Stimulated activated naive CD8-positive, alpha-beta T cell treated with anti-CD3 and anti-CD28 coated beads, Interleukin-15, Interleukin-2, amounts not matched to agents 100 ng/mL and 50 ng/mL, for 24 hours (primary cell): ENCODE results near the gene CXCR2.
"Not testable (repeated sequence)": the region's sequence is repeated elsewhere in the genome, so short reads cannot be mapped to it uniquely, and the experiment has no call there.

ENCODE experiments used
- H3K27ac Mint-ChIP-seq: one replicate; pipeline ENCODE4 v1.8.0; 2021; ENCODE audit warnings: mild to moderate bottlenecking, mixed read lengths
- H3K27me3 Mint-ChIP-seq: one replicate; pipeline ENCODE4 v1.8.0; 2021; ENCODE audit warnings: mixed read lengths
- H3K36me3 Mint-ChIP-seq: one replicate; pipeline ENCODE4 v1.8.0; 2021; ENCODE audit warnings: low read depth, mixed read lengths
- H3K4me1 Mint-ChIP-seq: one replicate; pipeline ENCODE4 v1.8.0; 2021; ENCODE audit warnings: low read depth, mixed read lengths
- H3K4me3 Mint-ChIP-seq: one replicate; pipeline ENCODE4 v1.8.0; 2021; ENCODE audit warnings: mild to moderate bottlenecking, mixed read lengths
- H3K9me3 Mint-ChIP-seq: one replicate; pipeline ENCODE4 v1.8.0; 2021; ENCODE audit warnings: mixed read lengths

CXCR2 gene

DNA sequence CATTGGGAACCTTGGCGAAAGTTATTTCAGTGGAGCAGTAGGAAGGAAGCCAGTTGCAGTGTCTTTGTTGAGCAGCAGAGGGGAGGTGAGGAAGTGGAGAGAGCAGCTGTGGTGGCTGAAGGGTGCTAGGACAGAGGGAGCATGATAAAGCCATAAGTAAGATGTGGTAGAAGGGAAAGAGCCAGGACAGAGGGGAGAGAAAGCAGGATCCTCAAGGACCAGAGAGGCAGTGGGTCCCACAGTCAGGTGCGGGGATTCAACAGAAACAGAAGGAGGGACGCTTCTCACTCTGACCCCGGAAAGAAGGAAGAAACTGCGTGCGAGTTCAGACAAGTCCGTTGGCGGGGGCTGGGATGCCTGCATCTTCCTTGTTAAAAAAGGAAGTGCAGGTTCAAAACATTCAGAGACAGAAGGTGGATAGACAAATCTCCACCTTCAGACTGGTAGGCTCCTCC is at the start of gene CXCR2:
TSS of gene CXCR2 (plus strand) at position 403 of the 455 bp plus-strand sequence. CDS start 8,774 bp downstream, outside the sequence.
- H3K4me3 Mint-ChIP-seq = no peak within 1 kb of the TSS
- H3K27ac Mint-ChIP-seq = no peak within 1 kb of the TSS
- H3K27me3 Mint-ChIP-seq = peaks cover 5% of the 10 kb centered on the region
- H3K36me3 Mint-ChIP-seq = no peaks in the 10 kb centered on the region
- H3K9me3 Mint-ChIP-seq = peaks cover 13% of the 10 kb centered on the region
- peaks cover 4% of the 10 kb centered on the region for H3K4me1 Mint-ChIP-seq

DNA sequence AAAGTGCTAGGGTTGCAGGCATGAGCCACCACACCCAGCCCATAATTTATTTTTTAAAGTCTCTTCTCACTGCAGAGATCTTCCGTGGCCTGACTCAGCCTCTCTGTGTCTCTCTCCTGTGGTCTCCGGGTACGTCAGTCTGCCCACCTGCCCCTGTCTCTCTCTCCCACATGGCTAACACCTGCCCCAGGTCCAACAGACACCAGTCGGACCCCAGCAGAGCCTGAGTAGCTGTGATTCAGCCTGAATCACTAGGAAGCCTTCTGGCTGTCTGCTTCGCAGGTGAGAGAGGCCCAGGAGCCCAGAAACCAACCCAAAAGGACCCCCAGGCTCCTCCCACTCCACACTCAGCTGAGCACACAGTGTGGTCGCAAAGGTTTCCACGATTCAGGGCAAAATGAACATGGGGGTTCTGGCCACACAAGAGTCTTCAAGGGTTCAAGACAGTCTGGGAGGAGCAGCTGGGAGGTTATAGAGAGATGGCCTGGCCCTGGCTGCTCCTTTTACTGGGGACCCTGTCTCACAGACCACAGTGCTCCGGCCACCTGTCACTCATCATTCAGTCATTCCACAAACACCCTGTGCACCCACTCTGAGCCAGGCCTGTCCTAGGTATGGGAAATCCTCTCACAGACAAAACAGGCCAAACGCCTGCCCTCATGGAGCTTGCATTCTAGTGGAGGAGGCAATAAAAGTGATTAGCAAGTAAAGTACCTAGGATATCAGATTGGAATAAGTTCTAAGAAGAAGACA is 48.2 kb upstream of the CXCR2 start:
- peaks cover 1% of the 10 kb centered on the region for H3K27me3 Mint-ChIP-seq
- H3K9me3 Mint-ChIP-seq = no peaks in the 10 kb centered on the region
- no peaks in the 10 kb centered on the region for H3K4me1 Mint-ChIP-seq
- no peak overlapping the region for H3K27ac Mint-ChIP-seq
- no peaks in the 10 kb centered on the region for H3K36me3 Mint-ChIP-seq
- no peak overlapping the region for H3K4me3 Mint-ChIP-seq

DNA sequence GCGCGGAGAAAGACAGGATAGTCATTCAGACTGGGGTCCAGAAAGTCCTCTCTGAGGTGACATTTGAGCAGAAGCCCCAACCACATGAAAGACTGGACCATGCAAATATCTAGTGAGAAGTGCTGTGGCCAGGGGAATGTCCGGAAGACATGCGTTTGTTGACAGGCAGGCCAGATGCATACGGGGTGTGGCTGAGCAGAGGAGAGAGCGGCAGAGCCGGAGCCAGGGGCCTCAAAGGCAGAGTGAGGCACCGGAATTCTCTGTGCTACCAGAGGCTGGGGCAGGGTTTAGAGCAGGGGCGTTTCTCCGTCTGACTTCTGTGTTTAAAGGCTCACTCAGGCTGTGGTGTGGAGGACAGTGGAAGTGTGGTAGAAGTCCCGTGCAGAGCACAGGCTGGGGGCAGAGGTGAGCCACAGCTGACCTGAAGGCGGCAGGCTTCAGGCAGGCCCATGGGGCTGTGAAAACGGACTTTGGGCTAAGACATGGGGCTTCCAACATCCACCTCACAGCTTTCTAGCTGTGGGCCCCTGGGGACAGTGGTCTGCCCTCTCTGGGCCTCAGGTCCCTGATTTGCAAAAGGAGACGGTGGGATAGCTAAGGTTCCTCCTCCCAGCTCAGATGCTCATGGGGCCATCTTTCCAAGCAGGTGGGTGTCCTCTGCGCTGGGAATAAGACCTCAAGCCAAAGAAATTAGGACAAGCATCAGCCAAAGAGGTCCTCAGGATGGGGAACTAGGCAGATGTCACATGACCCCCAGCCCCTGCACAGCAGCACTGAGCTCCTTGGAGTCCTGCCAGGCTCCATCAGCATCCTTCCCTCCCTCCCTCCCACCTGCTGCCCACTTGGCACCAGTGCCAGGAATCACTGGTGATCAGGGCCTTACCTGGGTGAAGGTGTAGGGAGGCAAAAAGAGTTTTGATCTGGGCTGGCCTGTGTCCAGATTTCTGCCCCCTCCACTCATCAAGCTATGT is 45.6 kb upstream of the CXCR2 start:
- Mint-ChIP-seq H3K4me3 (no peak overlapping the region), H3K27me3 (peaks cover 11% of the 10 kb centered on the region), H3K4me1 (no peaks in the 10 kb centered on the region), H3K9me3 (peaks cover 2% of the 10 kb centered on the region), H3K36me3 (no peaks in the 10 kb centered on the region), H3K27ac (no peak overlapping the region)

DNA sequence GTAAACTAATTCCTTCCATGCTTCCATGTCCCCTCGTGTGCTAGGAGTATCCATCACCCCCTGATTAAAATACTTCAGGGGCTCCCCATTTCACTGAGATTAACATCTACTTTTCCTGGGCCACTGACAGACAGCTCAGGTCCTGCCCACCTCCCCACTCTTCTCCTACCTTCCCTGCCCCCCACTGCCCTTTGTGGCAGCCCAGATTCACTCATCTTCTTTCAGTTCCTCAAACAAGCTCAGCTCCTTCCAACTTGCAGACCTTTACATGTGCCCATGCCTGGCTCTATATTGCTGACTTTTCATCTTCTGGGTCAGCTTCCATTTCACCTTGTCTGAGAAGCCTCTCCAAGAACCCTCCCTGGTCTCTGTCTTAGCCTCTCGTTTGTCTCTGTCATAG is 44.8 kb upstream of the CXCR2 start:
- peaks cover 11% of the 10 kb centered on the region for H3K9me3 Mint-ChIP-seq

DNA sequence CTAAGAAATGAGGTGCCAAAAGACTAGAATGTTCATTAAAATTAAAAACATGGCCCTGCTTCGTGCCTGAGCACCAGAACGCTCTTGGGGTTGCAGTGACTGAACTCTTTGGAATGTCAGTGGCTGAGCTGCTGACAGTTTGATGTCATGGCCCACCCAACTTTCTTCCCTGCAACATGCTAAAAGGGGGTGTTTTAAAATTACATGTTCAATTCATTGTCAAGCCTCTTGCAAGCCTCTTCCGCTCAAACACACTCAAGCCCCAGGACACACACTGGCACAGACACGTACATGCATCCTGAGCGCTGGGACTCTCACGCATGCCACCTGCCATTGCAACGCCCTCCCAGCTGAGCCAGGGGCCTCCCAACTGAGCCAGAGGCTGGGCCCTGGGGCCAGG is 44.1 kb upstream of the CXCR2 start:
- Mint-ChIP-seq H3K9me3 (peaks cover 17% of the 10 kb centered on the region), H3K27ac (no peak overlapping the region), H3K36me3 (peaks cover 4% of the 10 kb centered on the region), H3K27me3 (peaks cover 17% of the 10 kb centered on the region), H3K4me3 (no peak overlapping the region), H3K4me1 (no peaks in the 10 kb centered on the region)

More for the DNA sequence above, 44.8 kb upstream of the CXCR2 start:
- H3K27me3 Mint-ChIP-seq = peaks cover 13% of the 10 kb centered on the region
- no peaks in the 10 kb centered on the region for H3K4me1 Mint-ChIP-seq
- no peaks in the 10 kb centered on the region for H3K36me3 Mint-ChIP-seq
- H3K4me3 Mint-ChIP-seq = no peak overlapping the region
- no peak overlapping the region for H3K27ac Mint-ChIP-seq

DNA sequence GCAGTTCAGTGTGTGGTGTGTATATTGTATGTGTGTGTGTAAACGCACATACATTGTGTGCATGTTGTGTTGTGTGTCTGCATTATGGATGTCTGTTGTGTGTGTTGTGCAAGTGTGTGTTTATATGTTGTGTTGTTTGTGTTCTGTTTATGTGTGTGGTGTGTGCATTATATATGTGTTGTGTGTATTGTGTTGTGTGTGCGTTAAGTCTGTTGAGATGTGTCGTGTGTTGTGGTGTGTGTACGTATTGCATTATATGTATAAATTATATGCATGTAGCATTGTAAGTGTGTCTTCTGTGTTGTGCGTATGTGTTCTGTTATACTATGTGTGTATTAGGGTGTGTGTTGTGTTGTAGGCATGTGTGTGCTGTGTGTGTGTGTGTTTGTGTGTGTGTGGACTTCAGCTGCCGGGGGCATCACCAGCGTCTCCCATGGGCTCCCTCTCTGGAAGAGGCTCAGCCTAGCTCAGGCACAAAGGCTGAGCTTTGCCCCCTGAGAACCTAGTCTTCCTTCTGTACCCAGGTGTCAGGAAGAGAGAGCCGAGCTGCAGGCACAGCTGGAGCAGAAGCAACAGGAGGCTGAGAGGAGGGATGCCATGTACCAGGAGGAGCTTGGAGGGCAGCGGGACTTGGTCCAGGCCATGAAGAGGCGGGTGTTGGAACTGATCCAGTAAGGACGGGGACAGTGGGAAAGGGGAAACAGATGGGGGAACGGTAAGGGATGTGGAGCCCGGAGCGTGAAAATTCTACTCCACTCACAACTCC is 43.1 kb upstream of the CXCR2 start:
- H3K27me3 Mint-ChIP-seq = peaks cover 17% of the 10 kb centered on the region
- no peak overlapping the region for H3K4me3 Mint-ChIP-seq
- H3K4me1 Mint-ChIP-seq = no peaks in the 10 kb centered on the region
- no peak overlapping the region for H3K27ac Mint-ChIP-seq
- H3K36me3 Mint-ChIP-seq = peaks cover 4% of the 10 kb centered on the region
- peaks cover 18% of the 10 kb centered on the region for H3K9me3 Mint-ChIP-seq

DNA sequence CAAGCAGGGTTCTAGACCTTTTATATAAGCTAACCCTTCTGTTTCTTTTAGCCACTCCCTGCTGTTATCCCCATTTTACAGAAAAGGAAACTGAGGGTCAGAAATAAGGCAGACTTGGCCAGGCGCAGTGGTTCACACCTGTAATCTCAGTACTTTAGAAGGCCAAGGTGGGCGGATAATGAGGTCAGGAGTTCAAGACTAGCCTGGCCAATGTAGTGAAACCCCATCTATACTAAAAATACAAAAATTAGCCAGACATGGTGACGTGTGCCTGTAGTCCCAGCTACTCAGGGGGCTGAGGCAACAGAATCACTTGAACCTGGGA is 42.5 kb upstream of the CXCR2 start:
- peaks cover 17% of the 10 kb centered on the region for H3K27me3 Mint-ChIP-seq
- peaks cover 18% of the 10 kb centered on the region for H3K9me3 Mint-ChIP-seq
- peaks cover 4% of the 10 kb centered on the region for H3K36me3 Mint-ChIP-seq
- H3K27ac Mint-ChIP-seq = no peak overlapping the region
- no peaks in the 10 kb centered on the region for H3K4me1 Mint-ChIP-seq
- H3K4me3 Mint-ChIP-seq = no peak overlapping the region

DNA sequence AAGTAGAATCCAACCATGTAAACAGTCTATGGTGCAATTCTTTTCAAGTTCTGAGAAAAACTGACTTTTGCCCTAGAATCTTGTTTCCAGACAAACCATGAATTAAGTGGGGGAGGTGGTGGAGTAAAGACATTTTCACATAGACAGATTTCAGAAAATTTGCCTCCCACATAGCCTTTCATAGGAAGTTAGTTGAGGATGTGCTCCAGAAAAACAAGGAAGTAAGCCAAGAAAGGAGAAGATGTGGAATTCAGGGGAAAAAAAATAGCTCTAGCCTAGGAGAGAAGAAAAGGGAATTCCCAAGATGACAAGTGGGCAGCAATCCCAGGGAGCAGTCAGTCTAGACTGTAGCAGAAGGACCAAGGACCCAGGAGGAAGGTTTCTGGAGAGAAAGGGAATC is 39.4 kb upstream of the CXCR2 start:
- no peaks in the 10 kb centered on the region for H3K4me1 Mint-ChIP-seq
- H3K36me3 Mint-ChIP-seq = peaks cover 4% of the 10 kb centered on the region
- H3K9me3 Mint-ChIP-seq = peaks cover 18% of the 10 kb centered on the region
- no peak overlapping the region for H3K27ac Mint-ChIP-seq
- H3K4me3 Mint-ChIP-seq = no peak overlapping the region
- H3K27me3 Mint-ChIP-seq = peaks cover 17% of the 10 kb centered on the region

DNA sequence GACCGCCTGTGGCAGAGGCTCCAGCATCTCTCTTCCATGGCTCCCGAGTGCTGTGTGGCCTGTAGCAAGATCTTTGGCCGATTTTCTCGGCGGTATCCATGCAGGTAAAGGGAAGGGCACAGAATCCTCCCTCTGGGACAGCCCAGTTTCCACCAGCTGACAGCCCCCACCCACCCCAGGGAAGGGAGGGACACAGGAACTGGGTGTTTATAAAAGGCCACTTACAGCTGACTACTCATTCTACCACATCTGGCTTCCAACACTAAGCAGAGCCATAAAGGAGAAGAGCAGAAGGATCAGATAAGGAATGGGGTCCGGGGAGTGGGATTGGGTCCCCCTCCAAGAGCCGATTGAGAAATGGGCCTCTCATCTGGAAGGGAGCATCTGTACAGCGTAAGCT is 36.6 kb upstream of the CXCR2 start:
- Mint-ChIP-seq H3K4me3 (no peak overlapping the region), H3K4me1 (no peaks in the 10 kb centered on the region), H3K9me3 (peaks cover 18% of the 10 kb centered on the region), H3K36me3 (peaks cover 4% of the 10 kb centered on the region), H3K27me3 (peaks cover 10% of the 10 kb centered on the region), H3K27ac (no peak overlapping the region)

DNA sequence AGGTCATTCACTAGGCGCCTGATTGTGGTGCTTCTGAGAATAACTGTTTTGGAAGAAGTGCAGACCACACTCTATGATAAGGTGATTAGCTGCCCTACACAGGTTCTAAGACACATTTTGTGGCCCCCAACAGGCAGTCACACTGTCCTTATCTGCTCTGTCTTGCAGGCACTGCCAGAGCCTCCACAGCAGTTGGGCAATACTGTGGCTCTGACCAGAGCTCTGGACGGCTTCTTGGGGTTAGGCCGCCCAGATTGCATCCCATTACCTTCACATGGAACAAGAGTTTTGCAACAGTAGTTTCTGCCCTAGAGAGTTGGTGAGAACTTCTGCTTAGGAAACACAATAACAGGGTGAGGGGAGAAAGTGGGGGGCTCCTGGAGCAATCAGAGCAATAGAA is 34.1 kb upstream of the CXCR2 start:
- Mint-ChIP-seq H3K27me3 (no peaks in the 10 kb centered on the region), H3K4me1 (no peaks in the 10 kb centered on the region), H3K9me3 (peaks cover under 1% of the 10 kb centered on the region), H3K36me3 (no peaks in the 10 kb centered on the region), H3K27ac (no peak overlapping the region), H3K4me3 (no peak overlapping the region)

DNA sequence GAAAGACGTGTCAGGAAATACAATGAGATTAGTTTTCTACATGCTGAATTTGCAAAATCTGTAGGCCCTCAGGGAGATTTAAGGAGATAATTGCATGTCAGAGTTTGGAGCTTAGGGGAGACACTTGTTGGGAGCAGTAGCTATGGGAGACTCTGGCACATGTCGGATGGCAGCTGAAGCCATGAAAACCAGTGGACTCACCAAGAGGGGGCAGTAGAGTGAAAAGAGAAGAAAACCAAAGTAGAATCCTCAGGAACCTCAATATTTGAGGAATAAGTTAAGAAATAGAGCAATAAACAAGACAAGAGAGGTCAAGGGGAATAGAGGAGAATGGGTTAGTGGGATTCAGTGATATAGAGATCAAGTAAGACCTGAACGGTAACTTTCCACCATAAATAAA is 31.9 kb upstream of the CXCR2 start:
- Mint-ChIP-seq H3K9me3 (no peaks in the 10 kb centered on the region), H3K27me3 (peaks cover 4% of the 10 kb centered on the region), H3K36me3 (no peaks in the 10 kb centered on the region), H3K27ac (no peak overlapping the region), H3K4me3 (no peak overlapping the region), H3K4me1 (no peaks in the 10 kb centered on the region)

DNA sequence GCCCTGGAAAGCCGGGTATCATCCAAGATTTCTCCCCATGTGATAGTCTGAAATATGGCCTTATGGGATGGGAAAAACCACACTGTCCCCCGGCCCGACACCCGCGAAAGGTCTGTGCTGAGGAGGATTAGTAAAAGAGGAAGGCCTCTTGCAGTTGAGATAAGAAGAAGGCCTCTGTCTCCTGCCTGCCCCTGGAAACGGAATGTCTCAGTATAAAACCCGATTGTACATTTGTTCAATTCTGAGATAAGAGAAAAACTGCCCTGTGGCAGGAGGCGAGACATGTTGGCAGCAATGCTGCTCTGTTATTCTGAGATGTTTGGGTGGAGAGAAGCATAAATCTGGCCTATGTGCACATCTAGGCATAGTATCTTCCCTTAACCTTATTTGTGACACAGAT is 30.0 kb upstream of the CXCR2 start:
- Mint-ChIP-seq H3K9me3 (no peaks in the 10 kb centered on the region), H3K27ac (no peak overlapping the region), H3K36me3 (no peaks in the 10 kb centered on the region), H3K27me3 (peaks cover 13% of the 10 kb centered on the region), H3K4me3 (no peak overlapping the region), H3K4me1 (no peaks in the 10 kb centered on the region)

DNA sequence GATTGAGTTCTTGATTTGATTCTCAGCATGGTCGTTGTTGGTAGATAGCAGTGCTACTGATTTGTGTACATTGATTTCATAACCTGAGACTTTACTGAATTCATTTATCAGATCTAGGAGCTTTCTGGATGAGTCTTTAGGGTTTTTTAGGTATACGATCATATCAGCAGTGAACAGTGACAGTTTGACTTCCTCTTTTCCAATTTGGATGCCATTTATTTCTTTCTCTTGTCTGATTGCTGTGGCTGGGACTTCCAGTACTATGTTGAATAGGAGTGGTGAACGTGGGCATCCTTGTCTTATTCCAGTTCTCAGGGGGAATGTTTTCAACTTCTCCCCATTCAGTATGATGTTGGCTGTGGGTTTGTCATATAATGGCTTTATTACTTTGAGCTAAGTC is 27.9 kb upstream of the CXCR2 start:
- Mint-ChIP-seq H3K9me3 (no peaks in the 10 kb centered on the region), H3K27me3 (peaks cover 15% of the 10 kb centered on the region), H3K4me1 (no peaks in the 10 kb centered on the region), H3K27ac (no peak overlapping the region), H3K4me3 (no peak overlapping the region), H3K36me3 (no peaks in the 10 kb centered on the region)

DNA sequence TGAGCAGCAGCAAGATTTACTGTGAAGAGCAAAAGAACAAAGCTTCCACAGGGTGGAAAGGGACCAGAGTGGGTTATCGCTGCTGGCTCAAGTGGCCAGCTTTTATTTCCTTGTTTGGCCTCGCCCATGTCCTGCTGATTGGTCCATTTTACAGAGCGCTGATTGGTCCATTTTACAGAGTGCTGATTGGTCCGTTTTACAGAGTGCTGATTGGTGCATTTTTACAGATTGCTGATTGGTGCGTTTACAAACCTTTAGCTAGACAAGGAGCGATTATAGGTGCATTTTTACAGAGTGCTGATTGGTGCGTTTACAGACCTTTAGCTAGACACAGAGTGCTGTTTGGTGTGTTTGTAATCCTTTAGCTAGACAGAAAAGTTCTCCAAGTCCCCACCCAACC is 17.0 kb upstream of the CXCR2 start:
- H3K27ac Mint-ChIP-seq, H3K36me3 Mint-ChIP-seq, H3K4me1 Mint-ChIP-seq, H3K4me3 Mint-ChIP-seq: not testable (repeated sequence)
- peaks cover 24% of the 10 kb centered on the region for H3K27me3 Mint-ChIP-seq
- peaks cover 12% of the 10 kb centered on the region for H3K9me3 Mint-ChIP-seq

DNA sequence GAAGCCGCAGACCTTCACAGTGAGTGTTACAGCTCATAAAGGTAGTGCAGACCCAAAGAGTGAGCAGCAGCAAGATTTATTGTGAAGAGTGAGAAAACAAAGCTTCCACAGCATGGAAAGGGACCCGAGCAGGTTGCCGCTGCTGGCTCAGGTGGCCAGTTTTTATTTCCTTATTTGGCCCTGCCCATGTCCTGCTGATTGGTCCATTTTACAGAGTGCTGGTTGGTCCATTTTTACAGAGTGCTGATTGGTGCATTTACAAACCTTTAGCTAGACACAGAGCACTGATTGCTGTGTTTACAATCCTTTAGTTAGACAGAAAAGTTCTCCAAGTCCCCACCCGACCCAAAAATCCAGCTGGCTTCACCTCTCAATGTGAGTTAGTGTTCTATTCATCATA is 4.0 kb upstream of the CXCR2 start:
- H3K4me1 Mint-ChIP-seq, H3K27me3 Mint-ChIP-seq, H3K4me3 Mint-ChIP-seq, H3K36me3 Mint-ChIP-seq, H3K27ac Mint-ChIP-seq: not testable (repeated sequence)
- H3K9me3 Mint-ChIP-seq = peaks cover 18% of the 10 kb centered on the region
